HepG2 (cell line): ENCODE data around the gene SLCO1B1.

Experiments used
- CCDC6 ChIP-seq: sonication (generic); formaldehyde crosslinking; IDR thresholded peaks from 2 replicates; pipeline ENCODE4 v1.8.1; 2022; ENCODE audit warnings: mild to moderate bottlenecking, missing genetic modification reagents, moderate library complexity
- FOXJ3 ChIP-seq: sonication (generic); formaldehyde crosslinking; IDR thresholded peaks from 2 replicates; pipeline ENCODE4 v1.4.0; 2020; ENCODE audit warnings: missing genetic modification reagents, mild to moderate bottlenecking, borderline replicate concordance
- HBP1 ChIP-seq: IDR thresholded peaks from 2 replicates; pipeline ENCODE4 v1.6.1; 2016; ENCODE audit warnings: low read depth, control low read depth
- HDAC1 ChIP-seq: sonication (generic); formaldehyde crosslinking; IDR thresholded peaks from 2 replicates; pipeline ENCODE4 v1.5.1; 2020; ENCODE audit warnings: mild to moderate bottlenecking, missing genetic modification reagents
- HNF4G ChIP-seq, 2 experiments: sonication (generic) in 1 of 2; formaldehyde crosslinking in 1 of 2; IDR thresholded peaks; 2 replicates each; pipeline versions ENCODE4 v1.4.0 to v1.6.1; 2011 to 2020; ENCODE audit warnings: borderline replicate concordance in 2 of 2, low read depth in 2 of 2, mild to moderate bottlenecking in 2 of 2, low read length in 1 of 2, missing genetic modification reagents in 1 of 2, moderate library complexity in 1 of 2
- KDM1A ChIP-seq: IDR thresholded peaks from 2 replicates; pipeline ENCODE4 v1.6.1; 2016; ENCODE audit warnings: missing compliant biosample characterization
- NR2C2 ChIP-seq: sonication (generic); formaldehyde crosslinking; IDR thresholded peaks from 2 replicates; pipeline ENCODE4 v1.4.0; 2020; ENCODE audit warnings: missing genetic modification reagents, mild to moderate bottlenecking, moderate library complexity, borderline replicate concordance
- RELA ChIP-seq: sonication (generic); formaldehyde crosslinking; IDR thresholded peaks from 2 replicates; pipeline ENCODE4 v1.4.0; 2020; ENCODE audit warnings: missing genetic modification reagents
- ZBTB44 ChIP-seq: sonication (generic); formaldehyde crosslinking; IDR thresholded peaks from 2 replicates; pipeline ENCODE4 v1.4.0; 2020; ENCODE audit warnings: missing genetic modification reagents
- ZNF451 ChIP-seq: sonication (generic); formaldehyde crosslinking; IDR thresholded peaks from 2 replicates; pipeline ENCODE4 v1.5.0; 2020; ENCODE audit warnings: mild to moderate bottlenecking, missing genetic modification reagents
- ZNF770 ChIP-seq: sonication (generic); formaldehyde crosslinking; IDR thresholded peaks from 2 replicates; pipeline ENCODE4 v1.5.0; 2020; ENCODE audit warnings: mild to moderate bottlenecking, missing genetic modification reagents

GRCh38 chr12:21257172-21257571, 126.2 kb downstream of the SLCO1B1 start:
- TF ChIP-seq ZNF770 (CRISPR knock-in tag) (no peak), RELA (no peak), HNF4G (IDR thresholded peaks at IDR 0.05; ENCODE audit: borderline replicate concordance, low read depth, low read length) (no peak), HNF4G (CRISPR knock-in tag; IDR thresholded peaks at IDR 0.05; ENCODE audit: borderline replicate concordance, low read depth) (no peak), CCDC6 (CRISPR knock-in tag) (no peak), ZBTB44 (no peak), ZNF451 (no peak), FOXJ3 (no peak), KDM1A (CRISPR knock-in tag) (no peak), NR2C2 (no peak), HDAC1 (CRISPR knock-in tag) (no peak), HBP1 (CRISPR knock-in tag) (no peak)
